Large intestine (tissue), 3 donors: ENCODE data around the gene PCNX3. TPM values are rescaled to one million over a fixed set of nuclear protein-coding genes. Genes with fewer than 3 reads are reported as not detected.
"Not testable (repeated sequence)": the region's sequence is repeated elsewhere in the genome, so short reads cannot be mapped to it uniquely, and the experiment has no call there.

Experiments used
- DNase-seq, 2 donors: peaks; one replicate each; pipeline versions ENCODE4 v3.0.0 to v3.0.0-alpha.2; 2013
- H3K27ac ChIP-seq: one replicate; pipeline ENCODE4 v1.5.1; 2013; ENCODE audit warnings: low read length
- H3K27me3 ChIP-seq: 2 replicates; pipeline ENCODE4 v1.6.1; 2013; ENCODE audit warnings: low read length; ENCODE audit not compliant: control insufficient read depth, insufficient read depth
- H3K36me3 ChIP-seq: 2 replicates; pipeline ENCODE4 v1.6.1; 2013; ENCODE audit warnings: low read length; ENCODE audit not compliant: control insufficient read depth, insufficient read depth
- H3K4me1 ChIP-seq: one replicate; pipeline ENCODE4 v1.6.1; 2013; ENCODE audit warnings: low read length; ENCODE audit not compliant: control insufficient read depth, insufficient read depth
- H3K4me3 ChIP-seq: one replicate; pipeline ENCODE4 v1.5.1; 2013; ENCODE audit warnings: low read length
- H3K9me3 ChIP-seq: one replicate; pipeline ENCODE4 v1.6.1; 2013; ENCODE audit warnings: mild to moderate bottlenecking, low read depth, low read length, moderate library complexity; ENCODE audit not compliant: control insufficient read depth
- WGBS: methylation state at CpG from one replicate; pipeline ENCODE4 v1.1.5; 2013; ENCODE audit warnings: low lambda C conversion rate; ENCODE audit not compliant: insufficient coverage; 5-methylcytosine and 5-hydroxymethylcytosine counted together
- polyA plus RNA-seq: library from polyadenylated mRNA; unstranded; fragments of 120-200 nt; gene quantifications from one replicate; pipeline ENCODE4 v1.2.1, GENCODE V29; 2013

Gene PCNX3
- polyA plus RNA-seq, 1 donor = 29.1 TPM

- no CpG with 5 or more reads among the region's 11 CpGs for WGBS
- H3K36me3 ChIP-seq = peaks cover 68% of the 10 kb centered on the region
- no peak overlapping the region for H3K27ac ChIP-seq
- no peaks in the 10 kb centered on the region for H3K27me3 ChIP-seq
- DNase-seq = no peak
- H3K4me3 ChIP-seq = no peak overlapping the region
- peaks cover 12% of the 10 kb centered on the region for H3K4me1 ChIP-seq
- H3K9me3 ChIP-seq = no peaks in the 10 kb centered on the region
These were observed 18.9 kb downstream of the PCNX3 start for GRCh38 chr11:65634440-65634839.

GRCh38 chr11:65634905-65635731 is 19.5 kb downstream of the PCNX3 start:
- Histone ChIP-seq H3K4me3 (no peak overlapping the region), H3K27me3 (no peaks in the 10 kb centered on the region), H3K36me3 (peaks cover 61% of the 10 kb centered on the region), H3K4me1 (peaks cover 12% of the 10 kb centered on the region), H3K27ac (no peak overlapping the region), H3K9me3 (no peaks in the 10 kb centered on the region)
- WGBS = no CpG with 5 or more reads among the region's 46 CpGs
- DNase-seq = no peak

- no peaks in the 10 kb centered on the region for H3K27me3 ChIP-seq
- no peak for DNase-seq
- peaks cover 12% of the 10 kb centered on the region for H3K4me1 ChIP-seq
- no CpG with 5 or more reads among the region's 28 CpGs for WGBS
- H3K36me3 ChIP-seq = peaks cover 51% of the 10 kb centered on the region
- no peaks in the 10 kb centered on the region for H3K9me3 ChIP-seq
- no peak overlapping the region for H3K27ac ChIP-seq
- no peak overlapping the region for H3K4me3 ChIP-seq
These were observed 20.8 kb downstream of the PCNX3 start for GRCh38 chr11:65636108-65637031.

GRCh38 chr11:65637032-65637557 is 21.5 kb downstream of the PCNX3 start:
- H3K4me1 ChIP-seq = peaks cover 15% of the 10 kb centered on the region

GRCh38 chr11:65637794-65638419 is 22.3 kb downstream of the PCNX3 start, which contains the start of gene SIPA1:
SIPA1 (plus strand) TSS chr11:65638101; CDS start chr11:65640922, 2,821 bp downstream.
- H3K27me3 ChIP-seq = peaks cover 9% of the 10 kb centered on the region
- H3K27ac ChIP-seq = peak within 1 kb of the TSS; percentile 67
- peaks cover 20% of the 10 kb centered on the region for H3K4me1 ChIP-seq
- peak within 1 kb of the TSS; percentile 74 for H3K4me3 ChIP-seq
- peaks cover 5% of the 10 kb centered on the region for H3K9me3 ChIP-seq
- peaks cover 45% of the 10 kb centered on the region for H3K36me3 ChIP-seq
- peak; percentile 60 to 76 for DNase-seq
- WGBS = no CpG with 5 or more reads among the region's 46 CpGs

More at GRCh38 chr11:65637032-65637557, 21.5 kb downstream of the PCNX3 start:
- Histone ChIP-seq H3K9me3 (peaks cover 1% of the 10 kb centered on the region), H3K27ac (no peak overlapping the region), H3K4me3 (no peak overlapping the region), H3K36me3 (peaks cover 47% of the 10 kb centered on the region), H3K27me3 (peaks cover 5% of the 10 kb centered on the region)
- no peak for DNase-seq
- WGBS = no CpG with 5 or more reads among the region's 3 CpGs

- not testable (repeated sequence) for H3K9me3 ChIP-seq, H3K4me3 ChIP-seq, H3K27ac ChIP-seq, H3K27me3 ChIP-seq, DNase-seq
- H3K4me1 ChIP-seq = peaks cover 26% of the 10 kb centered on the region
- H3K36me3 ChIP-seq = peaks cover 32% of the 10 kb centered on the region
- no CpG with 5 or more reads among the region's 9 CpGs for WGBS
These were observed 23.6 kb downstream of the PCNX3 start for GRCh38 chr11:65639228-65639597.

GRCh38 chr11:65639623-65640482 is 24.3 kb downstream of the PCNX3 start:
- Histone ChIP-seq H3K36me3 (peaks cover 26% of the 10 kb centered on the region), H3K9me3 (peaks cover 5% of the 10 kb centered on the region), H3K4me3 (no peak overlapping the region), H3K27me3 (peaks cover 9% of the 10 kb centered on the region), H3K27ac (no peak overlapping the region), H3K4me1 (peaks cover 32% of the 10 kb centered on the region)
- DNase-seq = no peak
- WGBS = no CpG with 5 or more reads among the region's 8 CpGs

GRCh38 chr11:65640483-65641296 is 25.1 kb downstream of the PCNX3 start:
- Histone ChIP-seq H3K4me1 (peaks cover 34% of the 10 kb centered on the region), H3K27me3 (peaks cover 9% of the 10 kb centered on the region), H3K4me3 (no peak overlapping the region), H3K27ac (no peak overlapping the region), H3K36me3 (peaks cover 17% of the 10 kb centered on the region), H3K9me3 (peaks cover 5% of the 10 kb centered on the region)
- DNase-seq = no peak
- WGBS = no CpG with 5 or more reads among the region's 35 CpGs
